Measurements from ENCODE around the gene DCC. TPM values are rescaled to one million over a fixed set of nuclear protein-coding genes. Genes with fewer than 3 reads are reported as not detected.

DCC gene
- total RNA-seq, 4 donors from 2014 or later: 0.94 TPM; not detected in 3

DNA sequence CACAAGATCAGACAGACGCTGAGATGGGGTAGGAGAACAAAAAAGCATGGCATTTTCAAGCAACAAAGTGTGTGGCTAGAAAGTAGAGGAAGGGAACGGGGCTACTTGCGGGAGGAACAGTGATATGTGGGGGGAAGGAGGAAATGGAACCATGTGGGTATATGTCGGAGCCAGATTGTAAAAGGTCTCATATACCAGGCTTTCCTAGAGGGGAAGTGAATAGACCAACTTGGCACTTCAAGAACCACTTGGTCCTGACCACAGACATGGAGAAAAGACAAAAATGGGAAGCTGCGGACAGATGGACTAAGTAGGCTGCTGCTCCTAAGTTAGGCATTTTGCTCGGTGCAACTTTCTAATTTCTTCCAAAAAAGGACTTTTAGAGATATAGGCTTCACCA lies 196.0 kb downstream of the DCC start:
- no peak overlapping the region for H3K27ac ChIP-seq
- intact Hi-C loops (cut with DNase I): no loop called here
- H3K36me3 ChIP-seq: no peaks in the 10 kb centered on the region
- TF ChIP-seq POLR2A (IDR thresholded peaks at IDR 0.05): no peak
- TF ChIP-seq, protein P1, sequence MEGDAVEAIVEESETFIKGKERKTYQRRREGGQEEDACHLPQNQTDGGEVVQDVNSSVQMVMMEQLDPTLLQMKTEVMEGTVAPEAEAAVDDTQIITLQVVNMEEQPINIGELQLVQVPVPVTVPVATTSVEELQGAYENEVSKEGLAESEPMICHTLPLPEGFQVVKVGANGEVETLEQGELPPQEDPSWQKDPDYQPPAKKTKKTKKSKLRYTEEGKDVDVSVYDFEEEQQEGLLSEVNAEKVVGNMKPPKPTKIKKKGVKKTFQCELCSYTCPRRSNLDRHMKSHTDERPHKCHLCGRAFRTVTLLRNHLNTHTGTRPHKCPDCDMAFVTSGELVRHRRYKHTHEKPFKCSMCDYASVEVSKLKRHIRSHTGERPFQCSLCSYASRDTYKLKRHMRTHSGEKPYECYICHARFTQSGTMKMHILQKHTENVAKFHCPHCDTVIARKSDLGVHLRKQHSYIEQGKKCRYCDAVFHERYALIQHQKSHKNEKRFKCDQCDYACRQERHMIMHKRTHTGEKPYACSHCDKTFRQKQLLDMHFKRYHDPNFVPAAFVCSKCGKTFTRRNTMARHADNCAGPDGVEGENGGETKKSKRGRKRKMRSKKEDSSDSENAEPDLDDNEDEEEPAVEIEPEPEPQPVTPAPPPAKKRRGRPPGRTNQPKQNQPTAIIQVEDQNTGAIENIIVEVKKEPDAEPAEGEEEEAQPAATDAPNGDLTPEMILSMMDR (IDR thresholded peaks at IDR 0.05): no peak
- 78 to 84% methylated on average over 6 of the region's 6 CpGs for WGBS, 2 donors
- DNase-seq: no peak
- no peak overlapping the region for H3K4me3 ChIP-seq (replicated peaks in 1 of 3)
- H3K27me3 ChIP-seq: no peaks in the 10 kb centered on the region
- H3K9me3 ChIP-seq: no peaks in the 10 kb centered on the region
- H3K4me1 ChIP-seq: no peaks in the 10 kb centered on the region

DNA sequence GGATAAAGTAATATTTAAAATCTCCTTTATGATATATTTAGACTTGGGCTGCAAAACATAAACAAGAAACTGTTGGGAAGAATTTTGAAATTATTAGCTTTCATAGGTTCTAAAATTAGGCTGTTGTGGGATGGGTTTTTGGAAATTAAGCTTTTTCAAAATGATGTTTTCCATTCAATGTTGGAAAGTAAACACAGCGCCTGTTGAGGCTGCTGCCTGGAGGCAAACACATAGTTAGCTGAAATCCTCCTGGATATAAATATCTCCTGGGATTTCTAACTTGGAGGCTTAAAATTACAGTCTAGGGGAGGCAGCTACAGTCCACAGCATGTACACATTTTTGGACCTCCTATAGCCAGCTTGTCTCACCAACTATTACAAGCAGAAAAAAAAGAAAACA lies 197.3 kb downstream of the DCC start:
- WGBS, 2 donors: 69 to 80% methylated on average over 1 of the region's 1 CpG
- no peaks in the 10 kb centered on the region for H3K27me3 ChIP-seq
- TF ChIP-seq, protein P1 (IDR thresholded peaks at IDR 0.05): no peak
- TF ChIP-seq POLR2A (IDR thresholded peaks at IDR 0.05): no peak
- no peaks in the 10 kb centered on the region for H3K36me3 ChIP-seq
- no peak for DNase-seq
- H3K9me3 ChIP-seq: no peaks in the 10 kb centered on the region
- intact Hi-C loops (cut with DNase I): no loop called here
- no peak overlapping the region for H3K27ac ChIP-seq
- H3K4me3 ChIP-seq (replicated peaks in 1 of 3): no peak overlapping the region
- no peaks in the 10 kb centered on the region for H3K4me1 ChIP-seq

DNA sequence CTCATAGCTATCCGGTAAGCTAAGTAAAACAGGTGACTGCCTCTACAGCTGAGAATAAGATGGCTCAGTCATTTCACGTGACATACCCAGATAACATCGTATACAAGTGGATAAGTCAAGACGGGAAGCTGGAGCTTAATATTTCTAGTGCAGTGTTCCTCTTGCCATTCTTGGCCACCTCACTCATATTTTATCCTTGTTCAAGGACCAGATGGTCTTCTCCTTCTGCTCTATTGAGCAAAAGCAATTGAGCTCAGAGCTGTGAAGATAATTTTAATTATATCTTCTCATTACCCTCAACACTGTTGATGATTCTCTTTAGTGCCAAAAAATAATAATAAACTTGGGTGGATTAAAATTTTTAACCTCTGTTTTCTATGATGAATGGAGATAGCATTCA lies 201.1 kb downstream of the DCC start:
- no peaks in the 10 kb centered on the region for H3K4me1 ChIP-seq
- H3K27ac ChIP-seq: no peak overlapping the region
- no peak overlapping the region for H3K4me3 ChIP-seq (replicated peaks in 1 of 3)
- H3K27me3 ChIP-seq: no peaks in the 10 kb centered on the region
- WGBS, 2 donors: 96 to 97% methylated on average over 4 of the region's 4 CpGs
- TF ChIP-seq, protein P1 (IDR thresholded peaks at IDR 0.05): no peak
- no peak for TF ChIP-seq POLR2A (IDR thresholded peaks at IDR 0.05)
- intact Hi-C loops (cut with DNase I): no loop called here
- DNase-seq: no peak
- H3K9me3 ChIP-seq: no peaks in the 10 kb centered on the region
- no peaks in the 10 kb centered on the region for H3K36me3 ChIP-seq

DNA sequence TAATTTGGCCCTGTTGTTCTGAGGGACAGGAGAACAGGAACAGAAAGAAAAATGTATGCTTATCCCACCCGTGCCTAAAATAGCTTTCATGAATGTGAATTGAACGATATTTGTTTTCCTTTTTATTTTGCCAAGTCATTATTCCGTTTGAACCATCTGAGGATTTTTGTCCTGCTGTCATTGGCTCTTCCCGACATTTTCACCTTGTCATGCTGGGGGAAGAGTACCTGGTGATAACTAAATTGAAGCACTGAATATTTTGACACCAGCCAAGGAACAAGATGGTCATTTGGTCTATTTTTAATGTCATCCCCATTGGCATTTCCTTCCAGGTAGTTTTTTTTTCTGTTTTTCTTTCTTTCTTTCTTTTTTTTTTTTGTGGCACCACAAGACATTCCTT lies 204.1 kb downstream of the DCC start:
- H3K9me3 ChIP-seq: no peaks in the 10 kb centered on the region
- H3K27ac ChIP-seq: no peak overlapping the region
- TF ChIP-seq, protein P1 (IDR thresholded peaks at IDR 0.05): no peak
- no peak for DNase-seq
- no peaks in the 10 kb centered on the region for H3K36me3 ChIP-seq
- intact Hi-C loops (cut with DNase I): no loop called here
- no peak overlapping the region for H3K4me3 ChIP-seq (replicated peaks in 1 of 3)
- 82 to 83% methylated on average over 4 of the region's 4 CpGs for WGBS, 2 donors
- H3K27me3 ChIP-seq: no peaks in the 10 kb centered on the region
- no peaks in the 10 kb centered on the region for H3K4me1 ChIP-seq

DNA sequence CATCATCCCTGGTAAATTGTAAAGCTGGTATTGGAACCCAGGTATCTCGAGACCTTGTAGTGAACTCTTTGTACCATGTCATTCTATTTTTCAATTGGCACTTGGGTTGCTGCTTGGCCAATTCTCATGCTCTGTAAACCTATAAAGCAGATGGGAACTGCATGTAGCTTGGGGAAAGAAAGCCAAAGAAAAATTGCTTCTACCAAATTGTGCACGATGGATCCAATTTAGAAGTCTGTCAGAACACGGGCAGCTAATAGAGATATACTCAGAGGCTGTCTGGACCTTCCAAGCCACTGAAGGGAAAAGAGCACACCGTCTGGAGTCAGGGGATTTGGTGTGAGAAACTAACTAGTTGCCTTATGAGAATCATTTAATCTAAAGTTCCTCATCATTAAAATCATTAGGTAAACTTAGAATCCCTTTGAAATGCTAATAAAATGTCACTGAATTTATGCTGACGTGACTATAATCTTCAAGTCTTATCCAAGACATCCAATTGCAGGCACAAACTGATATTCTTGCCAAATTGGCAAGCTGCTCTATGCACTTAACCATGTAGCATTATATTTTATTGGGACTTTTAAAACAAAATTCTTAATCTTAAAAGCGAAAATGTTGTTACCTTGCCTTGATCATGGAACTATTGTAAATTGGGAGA lies 206.8 kb downstream of the DCC start:
- WGBS, 2 donors: 83 to 91% methylated on average over 6 of the region's 6 CpGs
- H3K9me3 ChIP-seq: no peaks in the 10 kb centered on the region
- no peaks in the 10 kb centered on the region for H3K27me3 ChIP-seq
- no peak for DNase-seq
- H3K36me3 ChIP-seq: no peaks in the 10 kb centered on the region
- H3K4me3 ChIP-seq (replicated peaks in 1 of 3): no peak overlapping the region
- no peak for TF ChIP-seq POLR2A (IDR thresholded peaks at IDR 0.05)
- TF ChIP-seq, protein P1 (IDR thresholded peaks at IDR 0.05): no peak
- H3K27ac ChIP-seq: no peak overlapping the region
- intact Hi-C loops (cut with DNase I): no loop called here
- H3K4me1 ChIP-seq: no peaks in the 10 kb centered on the region

Measured in thyroid gland (tissue), 4 donors.